IMR-90 (cell line): Measurements from ENCODE around the gene MAP3K5. TPM values are rescaled to one million over a fixed set of nuclear protein-coding genes. Genes with fewer than 3 reads are reported as not detected.

Experiments used
- ATAC-seq: fragments of 200-7000 bp; cut with Tn5 transposase; 2 replicates; pipeline ENCODE4 v1.9.1; 2020; ENCODE audit warnings: low read depth, mild to moderate bottlenecking, moderate library complexity
- BruUV-seq: library from RNA; stranded (reverse); fragments of 400-500 nt; replicated peaks from 2 replicates; lab custom pipeline; 2021; lab: Mats Ljungman, UMichigan
- CTCF ChIA-PET: fragments of 300-600 bp; formaldehyde crosslinking; extraction: SDS; loops from one replicate; lab custom pipeline; 2021; ENCODE audit warnings: antibody characterized with exemption; lab: Yijun Ruan, JAX
- POLR2A ChIA-PET: fragments of 300-600 bp; sonication (Branson Sonifier 250); formaldehyde crosslinking; loops from one replicate; lab custom pipeline; 2022; ENCODE audit warnings: antibody characterized with exemption; ENCODE audit not compliant: unreplicated experiment; lab: Charles Lee
- DNase-seq: peaks from one replicate; pipeline ENCODE4 v3.0.0; 2013
- H2AFZ ChIP-seq: replicated peaks from 2 replicates; pipeline ENCODE3; 2013; ENCODE audit warnings: low read length, mild to moderate bottlenecking; ENCODE audit not compliant: poor library complexity
- H2AK5ac ChIP-seq: 2 replicates; pipeline ENCODE4 v1.6.1; 2013; ENCODE audit warnings: low read depth, low read length, inconsistent platforms
- H2AK9ac ChIP-seq: replicated peaks from 2 replicates; pipeline ENCODE3; 2013; ENCODE audit warnings: mild to moderate bottlenecking, low read depth, low read length, moderate library complexity; ENCODE audit not compliant: poor library complexity
- H2BK120ac ChIP-seq: 2 replicates; pipeline ENCODE4 v1.6.1; 2013; ENCODE audit warnings: low read depth, low read length, inconsistent platforms
- H2BK15ac ChIP-seq: 3 replicates; pipeline ENCODE4 v1.6.1; 2013; ENCODE audit warnings: low read depth, low read length, inconsistent platforms
- H2BK20ac ChIP-seq: 2 replicates; pipeline ENCODE4 v1.6.1; 2013; ENCODE audit warnings: low read depth, mild to moderate bottlenecking, inconsistent platforms, low read length, moderate library complexity
- H2BK5ac ChIP-seq: 2 replicates; pipeline ENCODE4 v1.6.1; 2013; ENCODE audit warnings: mild to moderate bottlenecking, low read depth, low read length, inconsistent platforms; ENCODE audit not compliant: poor library complexity, severe bottlenecking
- H3K14ac ChIP-seq: replicated peaks from 2 replicates; pipeline ENCODE4 v1.6.1; 2013; ENCODE audit warnings: low read depth, low read length, inconsistent platforms
- H3K18ac ChIP-seq: 2 replicates; pipeline ENCODE4 v1.6.1; 2013; ENCODE audit warnings: low read depth, low read length, control low read depth
- H3K23ac ChIP-seq: 2 replicates; pipeline ENCODE4 v1.6.1; 2013; ENCODE audit warnings: low read depth, low read length, inconsistent platforms
- H3K27ac ChIP-seq: 2 replicates; pipeline ENCODE4 v1.5.1; 2013; ENCODE audit warnings: mild to moderate bottlenecking, control low read depth, low read length; ENCODE audit not compliant: insufficient read depth
- H3K27me3 ChIP-seq: 2 replicates; pipeline ENCODE4 v1.6.1; 2013; ENCODE audit warnings: low read length; ENCODE audit not compliant: control insufficient read depth, insufficient read depth
- H3K36me3 ChIP-seq: 2 replicates; pipeline ENCODE4 v1.6.1; 2013; ENCODE audit warnings: low read length, mixed read lengths; ENCODE audit not compliant: control insufficient read depth, insufficient read depth
- H3K4ac ChIP-seq: 2 replicates; pipeline ENCODE4 v1.6.1; 2013; ENCODE audit warnings: low read depth, low read length, inconsistent platforms
- H3K4me1 ChIP-seq: 2 replicates; pipeline ENCODE4 v1.6.1; 2013; ENCODE audit warnings: low read length, mixed read lengths; ENCODE audit not compliant: control insufficient read depth, insufficient read depth
- H3K4me2 ChIP-seq: 2 replicates; pipeline ENCODE4 v1.6.1; 2013; ENCODE audit warnings: low read depth, mild to moderate bottlenecking, control low read depth, low read length, moderate library complexity
- H3K4me3 ChIP-seq: 2 replicates; pipeline ENCODE4 v1.5.1; 2013; ENCODE audit warnings: low read depth, mild to moderate bottlenecking, control low read depth, low read length, moderate library complexity; ENCODE audit not compliant: insufficient read depth
- H3K56ac ChIP-seq: 2 replicates; pipeline ENCODE4 v1.6.1; 2013; ENCODE audit warnings: low read length, inconsistent platforms; ENCODE audit not compliant: insufficient read depth; ENCODE audit errors: extremely low read depth
- H3K79me1 ChIP-seq, 2 experiments: 2 replicates each; pipeline ENCODE4 v1.6.1; 2013; ENCODE audit warnings: low read length in 2 of 2, inconsistent platforms in 1 of 2, low read depth in 1 of 2
- H3K9ac ChIP-seq: 2 replicates; pipeline ENCODE4 v1.6.1; 2013; ENCODE audit warnings: low read depth, low read length, control low read depth
- H3K9me1 ChIP-seq: 2 replicates; pipeline ENCODE4 v1.6.1; 2013; ENCODE audit warnings: low read length, inconsistent platforms; ENCODE audit not compliant: insufficient read depth
- H3K9me3 ChIP-seq: 2 replicates; pipeline ENCODE4 v1.6.1; 2013; ENCODE audit warnings: low read length; ENCODE audit not compliant: control insufficient read depth, insufficient read depth
- H4K20me1 ChIP-seq: 2 replicates; pipeline ENCODE4 v1.6.1; 2013; ENCODE audit warnings: low read length, inconsistent platforms; ENCODE audit not compliant: insufficient read depth
- H4K5ac ChIP-seq: 2 replicates; pipeline ENCODE4 v1.6.1; 2013; ENCODE audit warnings: mild to moderate bottlenecking, low read depth, low read length, control low read depth
- H4K8ac ChIP-seq, 2 experiments: 2 replicates each; pipeline ENCODE4 v1.6.1; 2013; ENCODE audit warnings: low read depth in 2 of 2, low read length in 2 of 2, control low read depth in 1 of 2, inconsistent platforms in 1 of 2
- H4K91ac ChIP-seq: 2 replicates; pipeline ENCODE4 v1.6.1; 2013; ENCODE audit warnings: low read depth, low read length, inconsistent platforms; ENCODE audit not compliant: insufficient read depth
- CEBPB ChIP-seq: IDR thresholded peaks from 2 replicates; pipeline ENCODE4 v1.6.1; 2012; ENCODE audit warnings: low read depth, low read length, improper control_type of control experiment
- CHD1 ChIP-seq: IDR thresholded peaks from 2 replicates; pipeline ENCODE4 v1.6.1; 2012; ENCODE audit warnings: low read depth, low read length, improper control_type of control experiment
- MAFK ChIP-seq: IDR thresholded peaks from 2 replicates; pipeline ENCODE4 v1.6.1; 2012; ENCODE audit warnings: low read depth, low read length, improper control_type of control experiment
- NFE2L2 ChIP-seq: fragments of 150-350 bp; IDR thresholded peaks from 2 replicates; pipeline ENCODE4 v1.6.1; 2016; ENCODE audit warnings: low read depth, mild to moderate bottlenecking, low read length
- POLR2A ChIP-seq: IDR thresholded peaks from 2 replicates; pipeline ENCODE4 v1.6.1; 2012; ENCODE audit warnings: mild to moderate bottlenecking, low read depth, low read length
- RAD21 ChIP-seq: IDR thresholded peaks from 2 replicates; pipeline ENCODE4 v1.6.1; 2012; ENCODE audit warnings: low read length, improper control_type of control experiment
- WGBS, 2 experiments: methylation state at CpG; one replicate each; pipeline versions ENCODE4 v1.1.5 to v1.1.7; 2013; ENCODE audit warnings: missing lambda C conversion rate in 2 of 2; ENCODE audit not compliant: insufficient read length in 1 of 2; ENCODE audit errors: extremely low coverage in 2 of 2; 5-methylcytosine and 5-hydroxymethylcytosine counted together
- dilution Hi-C: fragments of 300-500 bp; cut with HindIII; formaldehyde crosslinking; loops from one replicate; pipeline ENCODE4 v1.14.3; 2018; ENCODE audit warnings: low sequenced_read_pairs; ENCODE audit not compliant: unreplicated experiment
- in situ Hi-C: fragments of 300-500 bp; cut with MboI; formaldehyde crosslinking; loops from 3 replicates; pipeline ENCODE4 v1.14.3; 2019; ENCODE audit warnings: low sequenced_read_pairs, inconsistent platforms, mixed read lengths
- intact Hi-C: fragments of 100-400 bp; cut with micrococcal nuclease; formaldehyde crosslinking; loops from 2 replicates; pipeline ENCODE4 v1.10.0; 2022
- polyA plus RNA-seq, 3 experiments: library from polyadenylated mRNA; depleted of rRNA; stranded (reverse); fragments of >200 nt; gene quantifications; 2 replicates each; pipeline ENCODE4 v1.2.3, GENCODE V29; 2012; ENCODE audit warnings: low replicate concordance in 1 of 3
- total RNA-seq: library from RNA; depleted of rRNA; stranded (reverse); fragments of >200 nt; gene quantifications from 2 replicates; pipeline ENCODE4 v1.2.3, GENCODE V29; 2012
- TF ChIP-seq, protein P1 (sequence below): conservative IDR thresholded peaks from 2 replicates; pipeline ENCODE4 v1.5.1; 2012; ENCODE audit warnings: mild to moderate bottlenecking, low read depth, low read length, improper control_type of control experiment

The MAP3K5 gene
- total and polyA plus RNA-seq, 2 of the 4 experiments (the other 2 are of a cell fraction): 5.4 to 17.6 TPM

DNA sequence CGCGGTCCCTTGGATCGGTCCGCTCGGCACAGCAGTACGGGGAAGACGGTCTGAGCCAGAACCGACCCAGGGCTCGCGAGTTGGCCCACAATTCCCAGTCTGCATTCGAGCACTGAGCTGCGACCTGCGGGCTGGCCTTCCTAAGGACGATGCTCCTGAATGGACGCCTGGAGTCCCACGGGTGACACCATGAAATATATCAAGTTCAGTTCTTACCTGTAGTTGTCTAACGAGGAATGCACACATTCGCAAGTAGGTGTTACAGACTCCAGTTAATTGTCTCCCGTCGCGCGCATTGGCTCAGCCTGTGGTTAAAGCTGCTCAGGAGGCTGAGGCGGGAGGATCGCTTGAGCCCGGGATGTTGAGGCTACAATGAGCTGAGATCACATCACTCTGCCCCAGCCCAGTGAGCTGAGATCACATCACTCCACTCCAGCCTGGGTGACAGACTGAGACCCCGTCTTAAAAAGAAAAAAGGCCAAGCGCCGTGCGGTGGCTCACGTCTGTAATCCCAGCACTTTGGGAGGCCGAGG lies 30.9 kb upstream of the MAP3K5 start:
- H3K4me1 ChIP-seq: peaks cover 5% of the 10 kb centered on the region
- peak overlapping the region; percentile 44; the same call in 1 of the 2 replicates for H4K91ac ChIP-seq
- dilution Hi-C loops (no loop called here), intact Hi-C loops (no loop called here), in situ Hi-C loops (no loop called here)
- peak overlapping the region; percentile 90 for H3K4me2 ChIP-seq
- peak overlapping the region; percentile 77 for H3K4ac ChIP-seq
- 60% methylated on average over 21 of the region's 31 CpGs; no CpG with 5 or more reads in 1 of the 2 experiments for whole genome bisulfite sequencing, 2 experiments
- H3K56ac ChIP-seq: peak overlapping the region; percentile 53; the same call in 1 of the 2 replicates
- peak overlapping the region; percentile 87 for H2AK9ac ChIP-seq
- ChIA-PET POLR2A (interaction anchor here (0.6 kb wide), 1 partner anchor 46 kb away, joined by 3 read pairs; no protein-coding TSS in a partner anchor), CTCF (interaction anchor here (1.0 to 2.0 kb wide), 2 partner anchors 20 to 31 kb away, joined by 3 to 4 read pairs; partner anchors contain the start of gene MAP3K5)
- no peak overlapping the region for H2BK15ac ChIP-seq
- H3K9me3 ChIP-seq: no peaks in the 10 kb centered on the region
- no peaks in the 10 kb centered on the region for H3K27me3 ChIP-seq
- H3K18ac ChIP-seq: peak overlapping the region; percentile 51
- peak overlapping the region; percentile 85 for H3K23ac ChIP-seq
- peak overlapping the region; percentile 91 to 92 for H4K8ac ChIP-seq
- no peak for ATAC-seq
- DNase-seq: no peak
- peak overlapping the region; percentile 80 for H3K9ac ChIP-seq
- peak overlapping the region; percentile 80 for H4K5ac ChIP-seq
- no peaks in the 10 kb centered on the region for H3K36me3 ChIP-seq
- peak overlapping the region; percentile 98 for H2AFZ ChIP-seq
- H3K79me1 ChIP-seq: peaks cover 6 to 7% of the 10 kb centered on the region in 2 experiments; a peak in 3 of 4 replicates
- H2BK20ac ChIP-seq: no peak overlapping the region
- H3K4me3 ChIP-seq: peak overlapping the region; percentile 86
- H2BK5ac ChIP-seq: peak overlapping the region; percentile 17
- no peak for TF ChIP-seq POLR2A
- TF ChIP-seq NFE2L2: no peak
- TF ChIP-seq CHD1: no peak
- TF ChIP-seq CEBPB: no peak
- TF ChIP-seq, protein P1, sequence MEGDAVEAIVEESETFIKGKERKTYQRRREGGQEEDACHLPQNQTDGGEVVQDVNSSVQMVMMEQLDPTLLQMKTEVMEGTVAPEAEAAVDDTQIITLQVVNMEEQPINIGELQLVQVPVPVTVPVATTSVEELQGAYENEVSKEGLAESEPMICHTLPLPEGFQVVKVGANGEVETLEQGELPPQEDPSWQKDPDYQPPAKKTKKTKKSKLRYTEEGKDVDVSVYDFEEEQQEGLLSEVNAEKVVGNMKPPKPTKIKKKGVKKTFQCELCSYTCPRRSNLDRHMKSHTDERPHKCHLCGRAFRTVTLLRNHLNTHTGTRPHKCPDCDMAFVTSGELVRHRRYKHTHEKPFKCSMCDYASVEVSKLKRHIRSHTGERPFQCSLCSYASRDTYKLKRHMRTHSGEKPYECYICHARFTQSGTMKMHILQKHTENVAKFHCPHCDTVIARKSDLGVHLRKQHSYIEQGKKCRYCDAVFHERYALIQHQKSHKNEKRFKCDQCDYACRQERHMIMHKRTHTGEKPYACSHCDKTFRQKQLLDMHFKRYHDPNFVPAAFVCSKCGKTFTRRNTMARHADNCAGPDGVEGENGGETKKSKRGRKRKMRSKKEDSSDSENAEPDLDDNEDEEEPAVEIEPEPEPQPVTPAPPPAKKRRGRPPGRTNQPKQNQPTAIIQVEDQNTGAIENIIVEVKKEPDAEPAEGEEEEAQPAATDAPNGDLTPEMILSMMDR: no peak
- TF ChIP-seq RAD21: no peak
- no peak for TF ChIP-seq MAFK
- peak overlapping the region; percentile 95 for H3K14ac ChIP-seq
- no peaks in the 10 kb centered on the region for H3K9me1 ChIP-seq
- BruUV-seq: no TSS peak
- no peaks in the 10 kb centered on the region for H4K20me1 ChIP-seq
- peak overlapping the region; percentile 71 for H3K27ac ChIP-seq
- peak overlapping the region; percentile 41 for H2BK120ac ChIP-seq
- H2AK5ac ChIP-seq: peak overlapping the region; percentile 83
